Astrocyte (in vitro differentiated cells and primary cell): ENCODE results near the gene ACAA2. TPM values are rescaled to one million over a fixed set of nuclear protein-coding genes. Genes with fewer than 3 reads are reported as not detected.
"Not testable (repeated sequence)": the region's sequence is repeated elsewhere in the genome, so short reads cannot be mapped to it uniquely, and the experiment has no call there.

Experiments used
- DNase-seq: peaks from one replicate; pipeline ENCODE4 v3.0.0-alpha.2; 2010; ENCODE audit warnings: low read depth
- FAIRE-seq: peaks from 2 replicates; lab custom pipeline; 2011; peaks lifted over from hg19 to GRCh38; lab: Jason Lieb, UNC
- H2AFZ ChIP-seq: 2 replicates; pipeline ENCODE4 v1.6.0; 2012; ENCODE audit warnings: low read depth, low read length, inconsistent platforms
- H3K27ac ChIP-seq: 2 replicates; pipeline ENCODE4 v1.5.1; 2011; ENCODE audit warnings: low read depth, low read length, inconsistent platforms
- H3K27me3 ChIP-seq: 2 replicates; pipeline ENCODE4 v1.6.0; 2011; ENCODE audit warnings: low read length, inconsistent platforms; ENCODE audit not compliant: insufficient read depth
- H3K36me3 ChIP-seq: 2 replicates; pipeline ENCODE4 v1.5.1; 2011; ENCODE audit warnings: low read length, inconsistent platforms; ENCODE audit not compliant: insufficient read depth
- H3K4me1 ChIP-seq: 2 replicates; pipeline ENCODE4 v1.5.1; 2011; ENCODE audit warnings: low read length, inconsistent platforms; ENCODE audit not compliant: insufficient read depth
- H3K4me2 ChIP-seq: 2 replicates; pipeline ENCODE4 v1.6.0; 2012; ENCODE audit warnings: low read length, inconsistent platforms
- H3K4me3 ChIP-seq: 2 replicates; pipeline ENCODE4 v1.5.1; 2011; ENCODE audit warnings: low read depth, mild to moderate bottlenecking, low read length, inconsistent platforms; ENCODE audit not compliant: insufficient read depth
- H3K79me2 ChIP-seq: 2 replicates; pipeline ENCODE4 v1.6.0; 2012; ENCODE audit warnings: mild to moderate bottlenecking, low read length, inconsistent platforms; ENCODE audit not compliant: insufficient read depth
- H3K9ac ChIP-seq: 2 replicates; pipeline ENCODE4 v1.6.0; 2012; ENCODE audit warnings: mild to moderate bottlenecking, low read length, inconsistent platforms
- H3K9me3 ChIP-seq: 2 replicates; pipeline ENCODE4 v1.5.1; 2012; ENCODE audit warnings: low read depth, mild to moderate bottlenecking, low read length, inconsistent platforms; ENCODE audit not compliant: insufficient read depth
- H4K20me1 ChIP-seq: 2 replicates; pipeline ENCODE4 v1.6.0; 2012; ENCODE audit warnings: low read length, inconsistent platforms; ENCODE audit not compliant: insufficient read depth
- H3K27ac Mint-ChIP-seq: one replicate; pipeline ENCODE4 v1.8.0; 2021; ENCODE audit warnings: mild to moderate bottlenecking, mixed read lengths; ENCODE audit not compliant: unreplicated experiment
- H3K27me3 Mint-ChIP-seq: one replicate; pipeline ENCODE4 v1.8.0; 2021; ENCODE audit warnings: low read depth, mixed read lengths; ENCODE audit not compliant: unreplicated experiment
- H3K36me3 Mint-ChIP-seq: one replicate; pipeline ENCODE4 v1.8.0; 2021; ENCODE audit warnings: low read depth, mixed read lengths; ENCODE audit not compliant: unreplicated experiment
- H3K4me1 Mint-ChIP-seq: one replicate; pipeline ENCODE4 v1.8.0; 2021; ENCODE audit warnings: low read depth, mixed read lengths; ENCODE audit not compliant: unreplicated experiment
- H3K4me3 Mint-ChIP-seq: one replicate; pipeline ENCODE4 v1.8.0; 2021; ENCODE audit warnings: mild to moderate bottlenecking, moderate library complexity, mixed read lengths; ENCODE audit not compliant: unreplicated experiment
- H3K9me3 Mint-ChIP-seq: one replicate; pipeline ENCODE4 v1.8.0; 2021; ENCODE audit warnings: mild to moderate bottlenecking, mixed read lengths; ENCODE audit not compliant: unreplicated experiment
- CTCF ChIP-seq: IDR thresholded peaks from 2 replicates; pipeline ENCODE4 v1.5.1; 2011; ENCODE audit warnings: low read depth, mild to moderate bottlenecking, inconsistent platforms, low read length, moderate library complexity; ENCODE audit not compliant: insufficient read depth
- EZH2 ChIP-seq: IDR thresholded peaks from 2 replicates; pipeline ENCODE4 v1.6.1; 2012; ENCODE audit warnings: mild to moderate bottlenecking, low read length, inconsistent platforms; ENCODE audit not compliant: insufficient read depth
- total RNA-seq: library from RNA; stranded (reverse); gene quantifications from 2 replicates; pipeline ENCODE4 v1.2.1, GENCODE V29; 2021

Gene ACAA2
- total RNA-seq, 1 donor from 2014 or later = 66.4 TPM

- H3K36me3 Mint-ChIP-seq = no peaks in the 10 kb centered on the region
- no peaks in the 10 kb centered on the region for H3K79me2 ChIP-seq
- H3K27me3 Mint-ChIP-seq = no peaks in the 10 kb centered on the region
- H3K4me3 ChIP-seq = no peak overlapping the region
- no peak overlapping the region for H2AFZ ChIP-seq
- no peaks in the 10 kb centered on the region for H3K9me3 ChIP-seq
- no peaks in the 10 kb centered on the region for H4K20me1 ChIP-seq
- no peak overlapping the region for H3K4me2 ChIP-seq
- H3K27ac Mint-ChIP-seq = no peak overlapping the region
- FAIRE-seq (no peak), DNase-seq (no peak)
- H3K36me3 ChIP-seq = no peaks in the 10 kb centered on the region
- no peak overlapping the region for H3K4me3 Mint-ChIP-seq
- H3K27ac ChIP-seq = no peak overlapping the region
- H3K9ac ChIP-seq = no peak overlapping the region
- no peaks in the 10 kb centered on the region for H3K9me3 Mint-ChIP-seq
- H3K27me3 ChIP-seq = no peaks in the 10 kb centered on the region
- peaks cover 34% of the 10 kb centered on the region for H3K4me1 Mint-ChIP-seq
- H3K4me1 ChIP-seq = peaks cover 19% of the 10 kb centered on the region
- TF ChIP-seq EZH2 = no peak
- no peak for TF ChIP-seq CTCF
Observed at GRCh38 chr18:49837889-49838288, 24.6 kb upstream of the ACAA2 start.

- H3K4me1 Mint-ChIP-seq = peaks cover 34% of the 10 kb centered on the region
- H3K36me3 Mint-ChIP-seq, H4K20me1 ChIP-seq, H2AFZ ChIP-seq, H3K4me3 ChIP-seq, DNase-seq, H3K27ac ChIP-seq, H3K9ac ChIP-seq, H3K27ac Mint-ChIP-seq, H3K9me3 Mint-ChIP-seq, H3K4me3 Mint-ChIP-seq, H3K27me3 Mint-ChIP-seq, H3K27me3 ChIP-seq, H3K79me2 ChIP-seq, H3K36me3 ChIP-seq, H3K4me2 ChIP-seq, H3K9me3 ChIP-seq, FAIRE-seq: not testable (repeated sequence)
- H3K4me1 ChIP-seq = peaks cover 19% of the 10 kb centered on the region
Observed at GRCh38 chr18:49837316-49837835, 24.0 kb upstream of the ACAA2 start.

GRCh38 chr18:49835405-49835804 lies 22.1 kb upstream of the ACAA2 start:
- FAIRE-seq = no peak
- Mint-ChIP-seq H3K36me3 (no peaks in the 10 kb centered on the region), H3K27me3 (no peaks in the 10 kb centered on the region), H3K4me1 (peaks cover 34% of the 10 kb centered on the region), H3K27ac (peak overlapping the region; percentile 13), H3K4me3 (no peak overlapping the region), H3K9me3 (no peaks in the 10 kb centered on the region)
- DNase-seq = no peak
- H3K4me3 ChIP-seq = no peak overlapping the region
- peak overlapping the region; percentile 21 for H3K4me2 ChIP-seq
- no peaks in the 10 kb centered on the region for H3K79me2 ChIP-seq
- no peaks in the 10 kb centered on the region for H3K36me3 ChIP-seq
- TF ChIP-seq EZH2 = no peak
- no peak for TF ChIP-seq CTCF
- H4K20me1 ChIP-seq = no peaks in the 10 kb centered on the region
- no peaks in the 10 kb centered on the region for H3K27me3 ChIP-seq
- H2AFZ ChIP-seq = no peak overlapping the region
- peak overlapping the region; percentile 25 for H3K27ac ChIP-seq
- no peak overlapping the region for H3K9ac ChIP-seq
- no peaks in the 10 kb centered on the region for H3K9me3 ChIP-seq
- peaks cover 19% of the 10 kb centered on the region for H3K4me1 ChIP-seq
